ENCODE measurements around the gene TPGS2.

TPGS2 gene

DNA sequence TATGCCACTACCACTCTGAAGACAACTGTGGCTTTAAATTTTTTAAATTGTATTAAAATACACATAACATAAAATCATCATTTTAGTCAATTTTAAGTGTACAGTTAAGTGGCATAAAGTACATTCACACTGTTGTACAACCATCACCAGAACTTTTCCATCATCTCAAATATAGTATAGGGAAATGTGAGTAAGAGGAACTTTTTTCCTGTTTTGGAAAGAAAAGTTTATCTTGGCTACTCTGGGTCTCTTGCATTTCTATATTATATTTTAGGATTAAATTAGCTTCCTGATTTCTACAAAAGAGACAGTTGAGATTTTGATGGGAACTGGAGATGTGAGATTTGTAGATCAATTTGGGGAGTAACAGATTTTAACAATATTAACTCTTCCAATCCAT, 3.3 kb downstream of the TPGS2 start:
- no peak for ATAC-seq
- TF ChIP-seq POU6F1 (CRISPR knock-in tag; IDR thresholded peaks at IDR 0.05; ENCODE audit: borderline replicate concordance, low read depth) (no peak), CSDC2 (CRISPR knock-in tag; IDR thresholded peaks at IDR 0.05) (no peak), ZNF70 (CRISPR knock-in tag; IDR thresholded peaks at IDR 0.05) (no peak), ZFP3 (CRISPR knock-in tag; IDR thresholded peaks at IDR 0.05) (no peak)

DNA sequence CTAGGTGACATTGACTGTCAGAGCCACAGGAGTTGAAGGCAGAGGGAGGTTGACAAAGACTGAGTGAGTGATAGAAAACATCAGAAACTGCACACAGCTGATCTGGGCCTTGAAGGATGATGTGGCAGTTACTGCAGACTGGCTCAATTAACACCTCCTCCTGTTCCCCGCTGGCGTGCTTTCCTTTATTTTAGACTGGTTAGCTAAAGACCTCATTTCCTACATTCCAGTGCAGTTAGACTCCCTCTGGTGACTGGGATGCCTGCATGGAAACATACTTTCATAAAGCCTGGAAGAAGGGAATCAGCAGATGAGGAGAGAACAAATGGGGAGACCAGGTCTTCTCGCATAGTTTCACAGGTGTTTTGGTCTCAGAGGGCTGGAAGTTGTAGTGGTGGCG, 7.1 kb downstream of the TPGS2 start:
- TF ChIP-seq RARB (CRISPR knock-in tag; IDR thresholded peaks at IDR 0.05) (no peak), GLIS3 (CRISPR knock-in tag; IDR thresholded peaks at IDR 0.05) (no peak), ZFP30 (CRISPR knock-in tag; IDR thresholded peaks at IDR 0.05) (no peak), ZNF8 (CRISPR knock-in tag; IDR thresholded peaks at IDR 0.05) (no peak), ZNF70 (CRISPR knock-in tag; IDR thresholded peaks at IDR 0.05) (no peak)
- no peak for ATAC-seq

DNA sequence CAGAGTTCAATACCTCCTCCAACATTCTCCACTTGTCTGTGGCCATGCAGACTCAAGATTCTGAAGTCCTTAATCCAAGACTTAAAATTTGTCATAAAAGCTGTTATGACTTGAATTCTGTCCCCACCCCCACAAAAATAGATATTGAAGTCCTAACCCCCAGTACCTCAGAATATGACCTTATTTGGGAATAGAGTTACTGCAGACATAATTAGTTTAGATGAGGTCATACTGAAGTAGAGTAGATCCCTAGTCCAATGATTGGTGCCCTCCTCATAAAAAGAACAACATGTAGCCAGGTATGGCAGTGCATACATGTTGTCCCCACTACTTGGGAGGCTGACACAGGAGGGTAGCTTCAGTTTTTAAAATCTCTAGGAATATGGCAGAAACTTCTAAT, 9.2 kb downstream of the TPGS2 start:
- TF ChIP-seq ARNTL (CRISPR knock-in tag; IDR thresholded peaks at IDR 0.05; ENCODE audit: borderline replicate concordance, low read depth) (no peak), ZFP30 (CRISPR knock-in tag; IDR thresholded peaks at IDR 0.05) (no peak), ESRRG (CRISPR knock-in tag; IDR thresholded peaks at IDR 0.05) (no peak), ZNF70 (CRISPR knock-in tag; IDR thresholded peaks at IDR 0.05) (no peak), SNAI2 (CRISPR knock-in tag; IDR thresholded peaks at IDR 0.05) (no peak), ISL1 (CRISPR knock-in tag; IDR thresholded peaks at IDR 0.05) (no peak), BACH2 (CRISPR knock-in tag; IDR thresholded peaks at IDR 0.05; ENCODE audit: borderline replicate concordance) (no peak), OSR1 (CRISPR knock-in tag; IDR thresholded peaks at IDR 0.05) (no peak), ZNF565 (CRISPR knock-in tag; conservative IDR thresholded peaks at IDR 0.05; ENCODE audit: low read depth) (no peak), ZFP3 (CRISPR knock-in tag; IDR thresholded peaks at IDR 0.05) (no peak), TCF4 (CRISPR knock-in tag; IDR thresholded peaks at IDR 0.05; ENCODE audit: borderline replicate concordance) (no peak), ZNF8 (CRISPR knock-in tag; IDR thresholded peaks at IDR 0.05) (no peak), POU6F1 (CRISPR knock-in tag; IDR thresholded peaks at IDR 0.05; ENCODE audit: borderline replicate concordance, low read depth) (no peak), TOX (CRISPR knock-in tag; IDR thresholded peaks at IDR 0.05; ENCODE audit: borderline replicate concordance) (no peak), CSDC2 (CRISPR knock-in tag; IDR thresholded peaks at IDR 0.05) (no peak), GLIS3 (CRISPR knock-in tag; IDR thresholded peaks at IDR 0.05) (no peak), ZC3H10 (CRISPR knock-in tag; IDR thresholded peaks at IDR 0.05) (no peak)
- TF ChIP-seq, protein P1, sequence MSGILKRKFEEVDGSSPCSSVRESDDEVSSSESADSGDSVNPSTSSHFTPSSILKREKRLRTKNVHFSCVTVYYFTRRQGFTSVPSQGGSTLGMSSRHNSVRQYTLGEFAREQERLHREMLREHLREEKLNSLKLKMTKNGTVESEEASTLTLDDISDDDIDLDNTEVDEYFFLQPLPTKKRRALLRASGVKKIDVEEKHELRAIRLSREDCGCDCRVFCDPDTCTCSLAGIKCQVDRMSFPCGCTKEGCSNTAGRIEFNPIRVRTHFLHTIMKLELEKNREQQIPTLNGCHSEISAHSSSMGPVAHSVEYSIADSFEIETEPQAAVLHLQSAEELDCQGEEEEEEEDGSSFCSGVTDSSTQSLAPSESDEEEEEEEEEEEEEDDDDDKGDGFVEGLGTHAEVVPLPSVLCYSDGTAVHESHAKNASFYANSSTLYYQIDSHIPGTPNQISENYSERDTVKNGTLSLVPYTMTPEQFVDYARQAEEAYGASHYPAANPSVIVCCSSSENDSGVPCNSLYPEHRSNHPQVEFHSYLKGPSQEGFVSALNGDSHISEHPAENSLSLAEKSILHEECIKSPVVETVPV (CRISPR knock-in tag; IDR thresholded peaks at IDR 0.05): no peak
- TF ChIP-seq, protein P2, sequence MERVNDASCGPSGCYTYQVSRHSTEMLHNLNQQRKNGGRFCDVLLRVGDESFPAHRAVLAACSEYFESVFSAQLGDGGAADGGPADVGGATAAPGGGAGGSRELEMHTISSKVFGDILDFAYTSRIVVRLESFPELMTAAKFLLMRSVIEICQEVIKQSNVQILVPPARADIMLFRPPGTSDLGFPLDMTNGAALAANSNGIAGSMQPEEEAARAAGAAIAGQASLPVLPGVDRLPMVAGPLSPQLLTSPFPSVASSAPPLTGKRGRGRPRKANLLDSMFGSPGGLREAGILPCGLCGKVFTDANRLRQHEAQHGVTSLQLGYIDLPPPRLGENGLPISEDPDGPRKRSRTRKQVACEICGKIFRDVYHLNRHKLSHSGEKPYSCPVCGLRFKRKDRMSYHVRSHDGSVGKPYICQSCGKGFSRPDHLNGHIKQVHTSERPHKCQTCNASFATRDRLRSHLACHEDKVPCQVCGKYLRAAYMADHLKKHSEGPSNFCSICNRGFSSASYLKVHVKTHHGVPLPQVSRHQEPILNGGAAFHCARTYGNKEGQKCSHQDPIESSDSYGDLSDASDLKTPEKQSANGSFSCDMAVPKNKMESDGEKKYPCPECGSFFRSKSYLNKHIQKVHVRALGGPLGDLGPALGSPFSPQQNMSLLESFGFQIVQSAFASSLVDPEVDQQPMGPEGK (CRISPR knock-in tag; IDR thresholded peaks at IDR 0.05; ENCODE audit: borderline replicate concordance): no peak
- TF ChIP-seq, protein P3, sequence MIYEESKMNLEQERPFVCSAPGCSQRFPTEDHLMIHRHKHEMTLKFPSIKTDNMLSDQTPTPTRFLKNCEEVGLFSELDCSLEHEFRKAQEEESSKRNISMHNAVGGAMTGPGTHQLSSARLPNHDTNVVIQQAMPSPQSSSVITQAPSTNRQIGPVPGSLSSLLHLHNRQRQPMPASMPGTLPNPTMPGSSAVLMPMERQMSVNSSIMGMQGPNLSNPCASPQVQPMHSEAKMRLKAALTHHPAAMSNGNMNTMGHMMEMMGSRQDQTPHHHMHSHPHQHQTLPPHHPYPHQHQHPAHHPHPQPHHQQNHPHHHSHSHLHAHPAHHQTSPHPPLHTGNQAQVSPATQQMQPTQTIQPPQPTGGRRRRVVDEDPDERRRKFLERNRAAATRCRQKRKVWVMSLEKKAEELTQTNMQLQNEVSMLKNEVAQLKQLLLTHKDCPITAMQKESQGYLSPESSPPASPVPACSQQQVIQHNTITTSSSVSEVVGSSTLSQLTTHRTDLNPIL (CRISPR knock-in tag; IDR thresholded peaks at IDR 0.05; ENCODE audit: low read depth): no peak
- ATAC-seq: no peak

DNA sequence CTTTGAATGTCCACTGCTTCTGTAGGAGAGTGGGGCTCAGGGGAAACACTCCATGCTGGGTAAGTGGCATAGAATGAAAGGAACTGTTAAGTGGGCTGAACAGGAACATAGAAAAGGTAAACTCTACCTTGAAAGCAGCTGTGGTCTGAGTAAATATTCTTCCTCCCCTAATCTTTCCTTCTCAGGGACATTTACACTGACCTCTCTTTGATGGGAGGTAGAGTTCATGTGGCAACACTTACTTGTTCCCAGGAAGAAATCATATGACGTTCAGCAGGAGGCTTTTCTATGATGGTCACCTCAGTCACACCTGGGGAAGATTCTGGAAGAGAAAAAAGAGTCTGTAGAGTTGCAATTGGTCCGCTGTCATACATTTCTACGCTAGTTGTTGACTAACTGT, 10.2 kb downstream of the TPGS2 start:
- TF ChIP-seq SNAI2 (CRISPR knock-in tag; IDR thresholded peaks at IDR 0.05) (no peak), OSR1 (CRISPR knock-in tag; IDR thresholded peaks at IDR 0.05) (no peak), ISL1 (CRISPR knock-in tag; IDR thresholded peaks at IDR 0.05) (no peak), ARNTL (CRISPR knock-in tag; IDR thresholded peaks at IDR 0.05; ENCODE audit: borderline replicate concordance, low read depth) (no peak), PPARA (CRISPR knock-in tag; IDR thresholded peaks at IDR 0.05; ENCODE audit: borderline replicate concordance) (no peak), RARB (CRISPR knock-in tag; IDR thresholded peaks at IDR 0.05) (no peak)
- TF ChIP-seq, protein P4, sequence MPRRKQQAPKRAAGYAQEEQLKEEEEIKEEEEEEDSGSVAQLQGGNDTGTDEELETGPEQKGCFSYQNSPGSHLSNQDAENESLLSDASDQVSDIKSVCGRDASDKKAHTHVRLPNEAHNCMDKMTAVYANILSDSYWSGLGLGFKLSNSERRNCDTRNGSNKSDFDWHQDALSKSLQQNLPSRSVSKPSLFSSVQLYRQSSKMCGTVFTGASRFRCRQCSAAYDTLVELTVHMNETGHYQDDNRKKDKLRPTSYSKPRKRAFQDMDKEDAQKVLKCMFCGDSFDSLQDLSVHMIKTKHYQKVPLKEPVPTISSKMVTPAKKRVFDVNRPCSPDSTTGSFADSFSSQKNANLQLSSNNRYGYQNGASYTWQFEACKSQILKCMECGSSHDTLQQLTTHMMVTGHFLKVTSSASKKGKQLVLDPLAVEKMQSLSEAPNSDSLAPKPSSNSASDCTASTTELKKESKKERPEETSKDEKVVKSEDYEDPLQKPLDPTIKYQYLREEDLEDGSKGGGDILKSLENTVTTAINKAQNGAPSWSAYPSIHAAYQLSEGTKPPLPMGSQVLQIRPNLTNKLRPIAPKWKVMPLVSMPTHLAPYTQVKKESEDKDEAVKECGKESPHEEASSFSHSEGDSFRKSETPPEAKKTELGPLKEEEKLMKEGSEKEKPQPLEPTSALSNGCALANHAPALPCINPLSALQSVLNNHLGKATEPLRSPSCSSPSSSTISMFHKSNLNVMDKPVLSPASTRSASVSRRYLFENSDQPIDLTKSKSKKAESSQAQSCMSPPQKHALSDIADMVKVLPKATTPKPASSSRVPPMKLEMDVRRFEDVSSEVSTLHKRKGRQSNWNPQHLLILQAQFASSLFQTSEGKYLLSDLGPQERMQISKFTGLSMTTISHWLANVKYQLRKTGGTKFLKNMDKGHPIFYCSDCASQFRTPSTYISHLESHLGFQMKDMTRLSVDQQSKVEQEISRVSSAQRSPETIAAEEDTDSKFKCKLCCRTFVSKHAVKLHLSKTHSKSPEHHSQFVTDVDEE (CRISPR knock-in tag; IDR thresholded peaks at IDR 0.05): no peak
- TF ChIP-seq, protein P2 (CRISPR knock-in tag; IDR thresholded peaks at IDR 0.05; ENCODE audit: borderline replicate concordance): no peak
- ATAC-seq: no peak

All from SK-N-SH treated with all-trans-retinoic acid at 6 μM for 48 hours (cell line).